Measurements from ENCODE around the gene AR.

AR gene

DNA sequence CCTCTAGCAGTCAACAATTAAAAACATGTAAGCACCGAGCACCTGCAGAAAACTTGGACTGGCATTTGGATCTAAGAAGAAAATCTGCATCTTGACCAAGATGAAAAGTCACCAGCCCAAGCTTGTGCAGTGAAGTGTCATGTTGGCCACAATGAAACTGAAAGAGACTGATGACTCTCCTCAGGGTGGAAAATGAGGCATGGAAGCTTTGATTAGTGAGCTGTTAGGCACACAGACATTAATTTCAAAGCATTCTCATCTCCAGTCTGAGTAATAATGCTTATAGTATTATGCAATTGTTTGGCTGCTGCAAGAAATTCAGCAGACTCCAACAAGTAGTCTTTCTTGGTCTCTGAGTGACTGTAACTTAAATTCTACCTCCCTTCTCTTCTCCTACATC is 150.1 kb downstream of the AR start:
- Histone ChIP-seq H3K27ac (ENCODE audit: low read depth, low read length) (no peak overlapping the region), H3K4me1 (ENCODE audit: control insufficient read depth, insufficient read depth, low read length, unreplicated experiment) (peaks cover 29% of the 10 kb centered on the region), H3K79me2 (ENCODE audit: control insufficient read depth, insufficient read depth, low read length, unreplicated experiment) (no peaks in the 10 kb centered on the region), H2AFZ (ENCODE audit: low read length, unreplicated experiment) (no peak overlapping the region), H3K4me3 (ENCODE audit: low read depth, low read length) (no peak overlapping the region), H3K36me3 (ENCODE audit: insufficient read depth, low read length) (no peaks in the 10 kb centered on the region), H3K27me3 (ENCODE audit: insufficient read depth, low read length) (no peaks in the 10 kb centered on the region)

DNA sequence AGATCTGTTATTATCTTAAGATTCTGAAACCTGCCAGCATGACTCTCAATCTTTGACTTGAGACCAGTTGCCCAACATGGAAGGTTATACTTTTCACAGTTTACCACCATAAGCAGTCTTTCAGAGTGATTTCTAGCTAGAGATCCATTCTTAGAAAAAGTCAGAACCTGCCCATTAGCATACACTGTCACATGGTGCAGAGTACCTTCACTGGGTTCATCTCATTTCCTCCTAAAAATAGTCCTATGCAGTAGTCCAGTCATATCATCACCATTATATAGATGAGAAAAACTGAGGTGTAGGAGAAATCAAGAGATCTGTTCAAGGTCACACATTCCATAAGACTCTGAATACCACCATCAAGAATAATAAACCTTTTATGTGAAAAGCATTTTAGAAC is 153.6 kb downstream of the AR start:
- no peak overlapping the region for H3K4me3 ChIP-seq (ENCODE audit: low read depth, low read length)
- H3K27ac ChIP-seq (ENCODE audit: low read depth, low read length), result no peak overlapping the region

DNA sequence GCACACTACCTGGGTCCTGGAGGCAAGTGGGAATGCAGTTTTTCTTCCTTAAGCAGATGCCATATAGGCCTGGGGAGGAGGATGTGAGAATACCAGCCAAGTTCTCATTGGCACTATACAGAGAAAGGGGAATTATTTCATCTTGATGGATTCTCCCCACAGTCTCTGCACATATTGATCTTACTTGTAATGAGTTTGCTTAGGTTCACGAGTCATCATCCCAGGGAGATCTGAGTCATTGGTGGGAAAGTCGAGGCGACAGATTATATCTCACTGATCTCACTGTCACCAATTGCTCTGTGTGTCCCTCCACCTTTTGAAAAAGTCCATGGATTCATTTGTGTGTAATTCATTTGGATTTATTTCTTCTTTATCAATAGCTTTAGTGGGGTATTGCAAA is 156.8 kb downstream of the AR start:
- H2AFZ ChIP-seq (ENCODE audit: low read length, unreplicated experiment), result no peak overlapping the region
- no peaks in the 10 kb centered on the region for H3K36me3 ChIP-seq (ENCODE audit: insufficient read depth, low read length)
- no peaks in the 10 kb centered on the region for H3K79me2 ChIP-seq (ENCODE audit: control insufficient read depth, insufficient read depth, low read length, unreplicated experiment)
- H3K4me1 ChIP-seq (ENCODE audit: control insufficient read depth, insufficient read depth, low read length, unreplicated experiment), result peaks cover 8% of the 10 kb centered on the region
- no peak overlapping the region for H3K4me3 ChIP-seq (ENCODE audit: low read depth, low read length)
- no peaks in the 10 kb centered on the region for H3K27me3 ChIP-seq (ENCODE audit: insufficient read depth, low read length)
- H3K27ac ChIP-seq (ENCODE audit: low read depth, low read length), result no peak overlapping the region

More for the DNA sequence above, 153.6 kb downstream of the AR start:
- H3K36me3 ChIP-seq (ENCODE audit: insufficient read depth, low read length), result no peaks in the 10 kb centered on the region
- no peaks in the 10 kb centered on the region for H3K79me2 ChIP-seq (ENCODE audit: control insufficient read depth, insufficient read depth, low read length, unreplicated experiment)
- H3K4me1 ChIP-seq (ENCODE audit: control insufficient read depth, insufficient read depth, low read length, unreplicated experiment), result peaks cover 32% of the 10 kb centered on the region
- H3K27me3 ChIP-seq (ENCODE audit: insufficient read depth, low read length), result no peaks in the 10 kb centered on the region
- H2AFZ ChIP-seq (ENCODE audit: low read length, unreplicated experiment), result no peak overlapping the region

DNA sequence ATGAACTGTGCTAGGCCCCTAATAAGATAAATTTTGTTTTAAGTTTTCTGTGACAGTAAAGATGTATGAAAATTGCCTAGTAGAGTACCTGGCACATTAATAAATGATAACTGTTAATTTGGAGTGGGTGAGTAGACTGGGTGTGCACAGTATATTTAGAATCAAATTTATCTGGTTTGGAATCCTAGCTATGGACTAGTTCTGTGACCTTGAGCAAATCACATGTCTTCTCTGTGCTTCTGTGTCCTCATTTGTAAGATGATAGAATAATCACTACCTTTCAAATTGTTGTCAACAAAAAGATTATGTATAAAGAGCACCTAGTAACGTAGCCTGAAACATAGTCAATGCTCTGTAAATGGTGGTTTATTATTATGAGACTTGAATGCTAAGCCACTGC is 170.2 kb downstream of the AR start:
- no peaks in the 10 kb centered on the region for H3K27me3 ChIP-seq (ENCODE audit: insufficient read depth, low read length)
- no peaks in the 10 kb centered on the region for H3K4me1 ChIP-seq (ENCODE audit: control insufficient read depth, insufficient read depth, low read length, unreplicated experiment)
- H3K27ac ChIP-seq (ENCODE audit: low read depth, low read length), result no peak overlapping the region
- H2AFZ ChIP-seq (ENCODE audit: low read length, unreplicated experiment), result no peak overlapping the region
- H3K79me2 ChIP-seq (ENCODE audit: control insufficient read depth, insufficient read depth, low read length, unreplicated experiment), result no peaks in the 10 kb centered on the region
- no peaks in the 10 kb centered on the region for H3K36me3 ChIP-seq (ENCODE audit: insufficient read depth, low read length)
- no peak overlapping the region for H3K4me3 ChIP-seq (ENCODE audit: low read depth, low read length)

DNA sequence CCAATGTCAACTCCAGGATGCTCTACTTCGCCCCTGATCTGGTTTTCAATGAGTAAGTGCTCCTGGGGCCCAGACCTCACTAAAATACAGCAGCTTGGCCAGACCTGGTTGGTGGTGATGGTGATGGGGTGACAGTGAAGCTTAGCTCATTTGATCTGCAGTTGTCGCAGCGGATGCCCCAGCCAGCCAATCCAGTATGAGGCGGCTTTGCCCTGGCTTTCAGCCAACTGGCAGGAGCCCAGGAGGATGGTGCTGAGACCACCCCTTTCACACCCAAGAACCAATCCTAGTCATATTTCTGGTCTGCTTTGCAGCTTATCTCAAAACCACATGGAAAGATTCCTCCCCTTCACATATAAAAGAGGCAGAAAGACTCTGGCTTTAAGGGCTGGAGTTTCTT is 173.8 kb downstream of the AR start:
- H3K79me2 ChIP-seq (ENCODE audit: control insufficient read depth, insufficient read depth, low read length, unreplicated experiment), result no peaks in the 10 kb centered on the region
- H2AFZ ChIP-seq (ENCODE audit: low read length, unreplicated experiment), result no peak overlapping the region
- H3K4me3 ChIP-seq (ENCODE audit: low read depth, low read length), result no peak overlapping the region
- H3K27me3 ChIP-seq (ENCODE audit: insufficient read depth, low read length), result no peaks in the 10 kb centered on the region
- H3K27ac ChIP-seq (ENCODE audit: low read depth, low read length), result no peak overlapping the region
- H3K4me1 ChIP-seq (ENCODE audit: control insufficient read depth, insufficient read depth, low read length, unreplicated experiment), result no peaks in the 10 kb centered on the region
- no peaks in the 10 kb centered on the region for H3K36me3 ChIP-seq (ENCODE audit: insufficient read depth, low read length)

DNA sequence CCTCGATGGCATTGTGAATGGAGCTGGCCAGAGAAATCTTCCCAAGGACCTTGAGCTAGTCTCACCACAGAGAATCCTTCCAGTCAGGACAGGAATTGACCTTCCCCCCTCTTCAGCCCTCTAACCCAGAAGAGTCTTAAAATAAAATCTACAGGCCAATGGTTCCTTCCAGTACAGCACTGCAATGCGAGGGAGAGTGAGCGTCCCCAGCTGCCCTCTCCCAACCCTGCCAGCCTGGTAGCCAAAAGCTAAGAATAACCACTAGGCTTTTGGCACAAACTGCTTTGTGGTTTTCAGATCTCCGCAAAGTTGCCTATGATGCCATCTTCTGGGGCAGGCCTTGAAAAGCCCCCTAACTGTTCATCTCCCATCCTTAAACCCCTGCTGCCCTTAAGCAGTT is 175.1 kb downstream of the AR start:
- peaks cover 3% of the 10 kb centered on the region for H3K4me1 ChIP-seq (ENCODE audit: control insufficient read depth, insufficient read depth, low read length, unreplicated experiment)
- no peak overlapping the region for H3K27ac ChIP-seq (ENCODE audit: low read depth, low read length)
- no peaks in the 10 kb centered on the region for H3K79me2 ChIP-seq (ENCODE audit: control insufficient read depth, insufficient read depth, low read length, unreplicated experiment)
- H3K27me3 ChIP-seq (ENCODE audit: insufficient read depth, low read length), result no peaks in the 10 kb centered on the region
- H3K36me3 ChIP-seq (ENCODE audit: insufficient read depth, low read length), result no peaks in the 10 kb centered on the region
- H2AFZ ChIP-seq (ENCODE audit: low read length, unreplicated experiment), result no peak overlapping the region
- no peak overlapping the region for H3K4me3 ChIP-seq (ENCODE audit: low read depth, low read length)

DNA sequence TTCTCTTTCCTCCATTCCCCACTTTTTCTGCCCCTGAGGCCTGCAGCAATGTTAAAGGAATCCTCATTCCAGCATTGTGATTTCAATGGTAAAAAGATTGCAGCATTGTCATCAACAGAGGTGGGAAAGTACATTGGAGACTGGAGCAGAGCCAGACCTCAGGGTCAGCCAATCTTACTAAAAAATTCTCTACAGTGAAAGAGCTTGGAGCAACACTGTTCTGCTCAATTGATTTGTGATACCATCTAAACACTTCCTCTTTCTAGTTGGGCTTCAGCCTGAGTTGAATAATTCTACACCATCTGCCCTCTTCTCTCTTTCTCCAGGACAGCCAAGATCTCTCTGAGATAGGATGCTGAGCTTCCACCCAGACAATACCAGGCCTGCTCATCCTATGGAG is 176.5 kb downstream of the AR start:
- no peaks in the 10 kb centered on the region for H3K36me3 ChIP-seq (ENCODE audit: insufficient read depth, low read length)
- H2AFZ ChIP-seq (ENCODE audit: low read length, unreplicated experiment), result no peak overlapping the region
- H3K4me3 ChIP-seq (ENCODE audit: low read depth, low read length), result no peak overlapping the region
- no peaks in the 10 kb centered on the region for H3K79me2 ChIP-seq (ENCODE audit: control insufficient read depth, insufficient read depth, low read length, unreplicated experiment)
- H3K4me1 ChIP-seq (ENCODE audit: control insufficient read depth, insufficient read depth, low read length, unreplicated experiment), result peaks cover 3% of the 10 kb centered on the region
- H3K27ac ChIP-seq (ENCODE audit: low read depth, low read length), result no peak overlapping the region
- H3K27me3 ChIP-seq (ENCODE audit: insufficient read depth, low read length), result no peaks in the 10 kb centered on the region

DNA sequence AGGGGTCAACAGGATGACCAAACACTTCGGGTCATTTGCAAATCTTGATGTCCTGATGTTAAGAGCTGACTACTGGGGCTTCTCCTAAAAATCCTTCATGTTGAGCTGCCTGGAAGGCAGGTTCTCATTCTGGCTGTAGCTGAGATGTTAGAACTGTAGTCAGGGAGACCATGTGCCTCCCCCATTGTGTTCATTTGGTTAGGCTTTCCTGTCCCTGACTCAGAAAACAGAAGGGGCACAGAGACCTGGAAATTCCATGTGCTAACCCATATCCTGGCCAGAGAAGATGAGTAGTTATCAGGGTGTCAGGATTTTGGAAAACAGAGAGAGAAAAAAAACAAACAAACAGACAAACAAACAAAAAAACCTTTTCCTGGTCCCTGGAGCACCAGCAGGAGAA is 177.5 kb downstream of the AR start:
- Histone ChIP-seq H3K79me2 (ENCODE audit: control insufficient read depth, insufficient read depth, low read length, unreplicated experiment) (no peaks in the 10 kb centered on the region), H2AFZ (ENCODE audit: low read length, unreplicated experiment) (no peak overlapping the region), H3K27me3 (ENCODE audit: insufficient read depth, low read length) (no peaks in the 10 kb centered on the region), H3K36me3 (ENCODE audit: insufficient read depth, low read length) (no peaks in the 10 kb centered on the region), H3K4me1 (ENCODE audit: control insufficient read depth, insufficient read depth, low read length, unreplicated experiment) (peaks cover 3% of the 10 kb centered on the region), H3K4me3 (ENCODE audit: low read depth, low read length) (no peak overlapping the region), H3K27ac (ENCODE audit: low read depth, low read length) (no peak overlapping the region)

DNA sequence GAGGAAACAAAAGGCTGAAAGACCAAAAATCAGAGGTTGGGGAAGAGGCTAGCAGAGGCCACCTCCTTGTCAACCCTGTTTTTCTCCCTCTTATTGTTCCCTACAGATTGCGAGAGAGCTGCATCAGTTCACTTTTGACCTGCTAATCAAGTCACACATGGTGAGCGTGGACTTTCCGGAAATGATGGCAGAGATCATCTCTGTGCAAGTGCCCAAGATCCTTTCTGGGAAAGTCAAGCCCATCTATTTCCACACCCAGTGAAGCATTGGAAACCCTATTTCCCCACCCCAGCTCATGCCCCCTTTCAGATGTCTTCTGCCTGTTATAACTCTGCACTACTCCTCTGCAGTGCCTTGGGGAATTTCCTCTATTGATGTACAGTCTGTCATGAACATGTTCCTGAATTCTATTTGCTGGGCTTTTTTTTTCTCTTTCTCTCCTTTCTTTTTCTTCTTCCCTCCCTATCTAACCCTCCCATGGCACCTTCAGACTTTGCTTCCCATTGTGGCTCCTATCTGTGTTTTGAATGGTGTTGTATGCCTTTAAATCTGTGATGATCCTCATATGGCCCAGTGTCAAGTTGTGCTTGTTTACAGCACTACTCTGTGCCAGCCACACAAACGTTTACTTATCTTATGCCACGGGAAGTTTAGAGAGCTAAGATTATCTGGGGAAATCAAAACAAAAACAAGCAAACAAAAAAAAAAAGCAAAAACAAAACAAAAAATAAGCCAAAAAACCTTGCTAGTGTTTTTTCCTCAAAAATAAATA is 179.9 kb downstream of the AR start:
- H3K79me2 ChIP-seq (ENCODE audit: control insufficient read depth, insufficient read depth, low read length, unreplicated experiment), result no peaks in the 10 kb centered on the region
- no peak overlapping the region for H2AFZ ChIP-seq (ENCODE audit: low read length, unreplicated experiment)
- no peaks in the 10 kb centered on the region for H3K36me3 ChIP-seq (ENCODE audit: insufficient read depth, low read length)
- H3K27ac ChIP-seq (ENCODE audit: low read depth, low read length), result no peak overlapping the region
- no peaks in the 10 kb centered on the region for H3K27me3 ChIP-seq (ENCODE audit: insufficient read depth, low read length)
- H3K4me1 ChIP-seq (ENCODE audit: control insufficient read depth, insufficient read depth, low read length, unreplicated experiment), result peaks cover 3% of the 10 kb centered on the region
- no peak overlapping the region for H3K4me3 ChIP-seq (ENCODE audit: low read depth, low read length)

DNA sequence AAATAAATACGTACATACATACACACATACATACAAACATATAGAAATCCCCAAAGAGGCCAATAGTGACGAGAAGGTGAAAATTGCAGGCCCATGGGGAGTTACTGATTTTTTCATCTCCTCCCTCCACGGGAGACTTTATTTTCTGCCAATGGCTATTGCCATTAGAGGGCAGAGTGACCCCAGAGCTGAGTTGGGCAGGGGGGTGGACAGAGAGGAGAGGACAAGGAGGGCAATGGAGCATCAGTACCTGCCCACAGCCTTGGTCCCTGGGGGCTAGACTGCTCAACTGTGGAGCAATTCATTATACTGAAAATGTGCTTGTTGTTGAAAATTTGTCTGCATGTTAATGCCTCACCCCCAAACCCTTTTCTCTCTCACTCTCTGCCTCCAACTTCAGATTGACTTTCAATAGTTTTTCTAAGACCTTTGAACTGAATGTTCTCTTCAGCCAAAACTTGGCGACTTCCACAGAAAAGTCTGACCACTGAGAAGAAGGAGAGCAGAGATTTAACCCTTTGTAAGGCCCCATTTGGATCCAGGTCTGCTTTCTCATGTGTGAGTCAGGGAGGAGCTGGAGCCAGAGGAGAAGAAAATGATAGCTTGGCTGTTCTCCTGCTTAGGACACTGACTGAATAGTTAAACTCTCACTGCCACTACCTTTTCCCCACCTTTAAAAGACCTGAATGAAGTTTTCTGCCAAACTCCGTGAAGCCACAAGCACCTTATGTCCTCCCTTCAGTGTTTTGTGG is 180.7 kb downstream of the AR start:
- no peaks in the 10 kb centered on the region for H3K27me3 ChIP-seq (ENCODE audit: insufficient read depth, low read length)
- no peaks in the 10 kb centered on the region for H3K79me2 ChIP-seq (ENCODE audit: control insufficient read depth, insufficient read depth, low read length, unreplicated experiment)
- H3K27ac ChIP-seq (ENCODE audit: low read depth, low read length), result no peak overlapping the region
- H3K4me3 ChIP-seq (ENCODE audit: low read depth, low read length), result no peak overlapping the region
- no peaks in the 10 kb centered on the region for H3K36me3 ChIP-seq (ENCODE audit: insufficient read depth, low read length)
- no peak overlapping the region for H2AFZ ChIP-seq (ENCODE audit: low read length, unreplicated experiment)
- peaks cover 3% of the 10 kb centered on the region for H3K4me1 ChIP-seq (ENCODE audit: control insufficient read depth, insufficient read depth, low read length, unreplicated experiment)

DNA sequence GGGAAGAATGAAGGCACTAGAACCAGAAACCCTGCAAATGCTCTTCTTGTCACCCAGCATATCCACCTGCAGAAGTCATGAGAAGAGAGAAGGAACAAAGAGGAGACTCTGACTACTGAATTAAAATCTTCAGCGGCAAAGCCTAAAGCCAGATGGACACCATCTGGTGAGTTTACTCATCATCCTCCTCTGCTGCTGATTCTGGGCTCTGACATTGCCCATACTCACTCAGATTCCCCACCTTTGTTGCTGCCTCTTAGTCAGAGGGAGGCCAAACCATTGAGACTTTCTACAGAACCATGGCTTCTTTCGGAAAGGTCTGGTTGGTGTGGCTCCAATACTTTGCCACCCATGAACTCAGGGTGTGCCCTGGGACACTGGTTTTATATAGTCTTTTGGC is 181.7 kb downstream of the AR start:
- H3K4me1 ChIP-seq (ENCODE audit: control insufficient read depth, insufficient read depth, low read length, unreplicated experiment), result peaks cover 3% of the 10 kb centered on the region
- no peak overlapping the region for H3K27ac ChIP-seq (ENCODE audit: low read depth, low read length)
- H3K79me2 ChIP-seq (ENCODE audit: control insufficient read depth, insufficient read depth, low read length, unreplicated experiment), result no peaks in the 10 kb centered on the region
- no peaks in the 10 kb centered on the region for H3K27me3 ChIP-seq (ENCODE audit: insufficient read depth, low read length)
- no peak overlapping the region for H3K4me3 ChIP-seq (ENCODE audit: low read depth, low read length)
- H3K36me3 ChIP-seq (ENCODE audit: insufficient read depth, low read length), result no peaks in the 10 kb centered on the region
- H2AFZ ChIP-seq (ENCODE audit: low read length, unreplicated experiment), result no peak overlapping the region
